Measurements from ENCODE around the gene HEBP2.
A peak's percentile ranks its signal among the peaks of the same experiment; 100 is the strongest.

Gene HEBP2

DNA sequence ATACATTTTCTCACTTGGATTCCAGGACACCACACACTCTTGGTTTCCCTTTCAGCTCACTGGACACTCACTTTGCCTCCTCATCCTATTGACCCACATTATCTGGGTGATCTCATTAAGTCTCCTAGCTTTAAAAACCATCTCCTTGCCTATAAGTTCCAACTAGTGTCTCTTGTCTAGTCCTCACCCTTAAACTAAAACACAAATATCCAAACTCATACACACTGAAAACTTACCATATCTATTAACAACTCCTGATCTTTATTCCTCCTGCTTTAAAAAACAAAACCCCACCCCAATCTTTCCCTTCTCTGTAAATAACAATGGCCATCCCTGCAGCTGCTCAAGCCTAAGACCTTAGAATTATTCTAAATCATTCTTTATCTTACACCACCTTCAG is 29.8 kb upstream of the HEBP2 start:
- no peak overlapping the region for H3K4me3 ChIP-seq (ENCODE audit: low read length)
- no peak for DNase-seq (ENCODE audit: low read depth)
- TF ChIP-seq, protein P1, sequence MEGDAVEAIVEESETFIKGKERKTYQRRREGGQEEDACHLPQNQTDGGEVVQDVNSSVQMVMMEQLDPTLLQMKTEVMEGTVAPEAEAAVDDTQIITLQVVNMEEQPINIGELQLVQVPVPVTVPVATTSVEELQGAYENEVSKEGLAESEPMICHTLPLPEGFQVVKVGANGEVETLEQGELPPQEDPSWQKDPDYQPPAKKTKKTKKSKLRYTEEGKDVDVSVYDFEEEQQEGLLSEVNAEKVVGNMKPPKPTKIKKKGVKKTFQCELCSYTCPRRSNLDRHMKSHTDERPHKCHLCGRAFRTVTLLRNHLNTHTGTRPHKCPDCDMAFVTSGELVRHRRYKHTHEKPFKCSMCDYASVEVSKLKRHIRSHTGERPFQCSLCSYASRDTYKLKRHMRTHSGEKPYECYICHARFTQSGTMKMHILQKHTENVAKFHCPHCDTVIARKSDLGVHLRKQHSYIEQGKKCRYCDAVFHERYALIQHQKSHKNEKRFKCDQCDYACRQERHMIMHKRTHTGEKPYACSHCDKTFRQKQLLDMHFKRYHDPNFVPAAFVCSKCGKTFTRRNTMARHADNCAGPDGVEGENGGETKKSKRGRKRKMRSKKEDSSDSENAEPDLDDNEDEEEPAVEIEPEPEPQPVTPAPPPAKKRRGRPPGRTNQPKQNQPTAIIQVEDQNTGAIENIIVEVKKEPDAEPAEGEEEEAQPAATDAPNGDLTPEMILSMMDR (IDR thresholded peaks at IDR 0.05; ENCODE audit: insufficient read depth, low read depth, low read length, missing control alignments) = no peak

DNA sequence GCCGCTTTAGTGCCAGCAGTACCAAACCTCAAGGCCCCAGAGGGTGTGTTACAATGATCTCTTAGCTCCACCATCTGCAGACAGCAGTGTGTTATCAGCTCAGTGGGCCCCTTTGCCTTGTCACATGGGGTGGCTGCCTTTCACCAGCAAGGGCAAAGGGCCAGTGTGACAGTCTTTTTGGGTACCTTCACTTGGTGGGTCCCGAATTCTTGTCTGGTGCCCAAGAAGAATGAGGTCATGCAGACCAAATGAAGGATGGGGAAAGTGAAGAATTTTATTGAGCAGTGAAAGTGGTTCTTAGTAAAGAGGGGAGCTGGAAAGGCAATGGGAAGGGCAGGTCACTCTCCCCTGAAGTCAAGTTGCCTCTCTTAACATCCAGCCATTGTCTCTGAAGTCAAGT is 29.2 kb upstream of the HEBP2 start:
- no peak overlapping the region for H3K4me3 ChIP-seq (ENCODE audit: low read length)
- DNase-seq (ENCODE audit: low read depth) = no peak
- TF ChIP-seq, protein P1 (IDR thresholded peaks at IDR 0.05; ENCODE audit: insufficient read depth, low read depth, low read length, missing control alignments) = no peak

DNA sequence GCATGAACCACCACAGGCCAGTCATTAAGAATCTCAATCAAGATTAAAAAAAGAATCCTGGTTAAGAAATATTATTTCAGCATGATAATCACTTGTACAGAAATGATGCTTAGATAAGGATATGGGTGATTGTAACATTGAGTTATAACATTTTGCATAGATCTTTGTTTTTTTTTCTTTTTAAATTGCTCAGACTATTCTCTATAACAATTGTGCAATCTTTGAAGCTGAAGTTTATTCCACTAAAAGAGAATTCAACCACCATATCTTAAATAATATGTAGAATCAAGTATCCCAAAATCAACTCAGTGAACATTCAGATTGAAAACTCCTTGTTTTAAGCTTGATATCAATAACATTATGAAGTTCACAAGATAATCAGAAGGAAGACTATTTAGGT is 27.0 kb upstream of the HEBP2 start:
- no peak overlapping the region for H3K4me3 ChIP-seq (ENCODE audit: low read length)
- TF ChIP-seq, protein P1 (IDR thresholded peaks at IDR 0.05; ENCODE audit: insufficient read depth, low read depth, low read length, missing control alignments) = no peak
- DNase-seq (ENCODE audit: low read depth) = no peak

DNA sequence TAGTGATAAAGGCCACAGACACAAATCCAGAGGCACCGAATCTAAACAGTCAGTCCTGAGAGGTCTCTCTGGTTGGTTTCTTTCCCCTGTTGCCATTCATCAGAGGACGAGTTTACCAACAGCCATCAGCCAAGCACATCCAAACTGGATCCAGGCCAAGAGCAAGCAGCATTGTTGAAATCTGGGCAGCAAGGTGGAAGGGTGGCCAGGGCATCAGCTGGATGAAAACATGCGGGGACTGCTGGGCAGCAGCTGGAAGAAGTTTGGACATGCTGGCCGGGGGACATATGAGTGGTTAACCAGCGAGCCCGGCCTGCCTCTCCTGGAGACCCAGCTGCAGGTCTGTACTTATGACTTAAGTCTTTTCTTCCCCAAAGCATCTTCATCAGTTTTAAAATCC is 26.2 kb upstream of the HEBP2 start, which contains the start of gene SMIM28:
SMIM28 (plus strand) TSS at position 62 of the 400 bp plus-strand sequence; CDS start at position 230, 168 bp downstream.
- TF ChIP-seq, protein P1 (IDR thresholded peaks at IDR 0.05; ENCODE audit: insufficient read depth, low read depth, low read length, missing control alignments) = no peak

DNA sequence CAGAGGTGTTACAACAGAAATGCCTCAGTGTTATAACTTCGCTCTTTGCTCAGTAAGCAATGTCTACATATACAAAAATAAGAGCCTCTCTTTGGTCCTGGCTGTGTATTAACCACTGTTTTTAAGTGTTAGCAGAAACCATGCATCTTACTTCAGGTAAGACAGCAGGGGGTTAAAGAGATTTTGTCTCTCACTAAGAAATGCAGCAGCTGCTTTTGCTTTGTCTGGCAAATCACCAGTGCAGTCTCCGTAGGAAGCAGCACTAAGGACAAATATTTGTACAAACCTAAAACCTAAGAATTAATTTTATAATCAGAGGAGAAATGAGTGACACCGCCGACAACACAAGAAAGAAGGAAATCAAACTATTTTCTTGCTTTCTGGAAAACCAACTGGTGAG is 25.6 kb upstream of the HEBP2 start:
- no peak for DNase-seq (ENCODE audit: low read depth)
- no peak overlapping the region for H3K4me3 ChIP-seq (ENCODE audit: low read length)
- TF ChIP-seq, protein P1 (IDR thresholded peaks at IDR 0.05; ENCODE audit: insufficient read depth, low read depth, low read length, missing control alignments) = no peak

More for the DNA sequence above, 26.2 kb upstream of the HEBP2 start, which contains the start of gene SMIM28:
- no peak for DNase-seq (ENCODE audit: low read depth)
- no peak within 1 kb of the TSS for H3K4me3 ChIP-seq (ENCODE audit: low read length)

DNA sequence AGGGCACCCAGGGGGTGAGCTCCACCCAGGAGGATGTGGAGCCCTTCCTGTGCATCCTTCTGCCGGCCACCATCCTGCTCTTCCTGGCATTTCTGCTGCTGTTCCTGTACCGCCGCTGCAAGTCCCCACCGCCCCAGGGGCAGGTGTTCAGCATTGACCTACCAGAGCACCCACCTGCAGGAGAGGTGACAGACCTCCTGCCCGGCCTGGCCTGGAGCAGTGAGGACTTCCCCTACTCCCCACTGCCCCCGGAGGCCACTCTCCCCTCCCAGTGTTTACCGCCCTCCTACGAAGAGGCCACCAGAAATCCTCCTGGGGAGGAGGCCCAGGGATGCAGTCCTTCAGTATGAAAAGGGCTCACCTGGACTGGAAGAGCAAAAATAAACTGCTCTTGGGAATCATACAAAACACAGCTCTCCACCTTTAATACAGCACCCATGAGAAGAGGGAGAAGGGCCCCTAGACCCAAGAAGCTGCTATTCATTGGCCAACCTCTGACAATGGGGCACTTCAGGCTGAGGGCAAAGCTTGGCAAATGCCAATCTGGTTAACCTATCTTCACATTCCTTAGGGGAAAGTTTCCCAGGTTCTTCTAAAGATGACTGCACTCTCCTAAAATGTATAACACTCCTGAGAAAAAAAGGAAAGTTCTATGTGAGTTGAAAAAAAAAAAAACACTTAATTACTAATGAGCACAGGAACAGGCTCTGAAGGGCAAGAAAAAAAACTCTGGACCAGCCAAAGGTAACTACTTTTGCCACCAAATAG is 21.3 kb upstream of the HEBP2 start:
- DNase-seq (ENCODE audit: low read depth) = peak; percentile 24
- no peak overlapping the region for H3K4me3 ChIP-seq (ENCODE audit: low read length)
- TF ChIP-seq, protein P1 (IDR thresholded peaks at IDR 0.05; ENCODE audit: insufficient read depth, low read depth, low read length, missing control alignments) = no peak

DNA sequence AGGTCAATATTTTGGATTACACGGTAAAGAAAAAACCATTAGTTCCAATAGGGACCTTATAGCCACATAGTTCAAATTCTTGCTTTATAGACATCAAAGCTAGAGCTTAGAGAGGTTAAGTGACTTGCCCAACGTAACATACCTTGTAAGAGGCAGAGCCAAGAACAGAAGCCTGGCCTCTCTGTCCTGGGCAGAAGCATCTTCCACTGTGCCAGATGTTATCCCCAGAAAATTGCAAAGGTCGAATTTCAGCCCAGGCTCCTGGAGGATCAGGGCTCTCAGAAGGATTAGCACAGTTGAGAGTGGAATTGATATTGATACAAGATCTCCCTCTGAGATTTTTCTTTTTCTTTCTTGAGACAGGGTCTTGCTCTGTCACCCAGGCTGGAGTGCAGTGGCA is 20.2 kb upstream of the HEBP2 start:
- H3K4me3 ChIP-seq (ENCODE audit: low read length) = no peak overlapping the region
- DNase-seq (ENCODE audit: low read depth) = no peak
- TF ChIP-seq, protein P1 (IDR thresholded peaks at IDR 0.05; ENCODE audit: insufficient read depth, low read depth, low read length, missing control alignments) = no peak
